Activated CD4-positive, alpha-beta T cell treated with anti-CD3 and anti-CD28 coated beads for 36 hours (primary cell): ENCODE results near the gene VAC14. TPM values are rescaled to one million over a fixed set of nuclear protein-coding genes. Genes with fewer than 3 reads are reported as not detected.

Source experiments
- ATAC-seq: fragments of 200-7000 bp; cut with Tn5 transposase; one replicate; pipeline ENCODE4 v1.10.0; 2021; ENCODE audit warnings: mild to moderate bottlenecking, moderate library complexity
- CTCF ChIA-PET: fragments of 350-600 bp; sonication (Branson Sonifier 250); formaldehyde crosslinking; loops from one replicate; lab custom pipeline; 2021; ENCODE audit warnings: antibody characterized with exemption; lab: Charles Lee
- POLR2A ChIA-PET: fragments of 350-600 bp; sonication (Branson Sonifier 250); formaldehyde crosslinking; loops from one replicate; lab custom pipeline; 2021; ENCODE audit warnings: antibody characterized with exemption, inconsistent platforms; lab: Charles Lee
- DNase-seq: peaks from one replicate; pipeline ENCODE4 v3.0.0-alpha.2; 2020
- H3K27ac Mint-ChIP-seq: one replicate; pipeline ENCODE4 v1.8.0; 2021; ENCODE audit warnings: mixed read lengths
- H3K27me3 Mint-ChIP-seq: one replicate; pipeline ENCODE4 v1.8.0; 2021; ENCODE audit warnings: mixed read lengths
- H3K36me3 Mint-ChIP-seq: one replicate; pipeline ENCODE4 v1.8.0; 2021; ENCODE audit warnings: low read depth, mixed read lengths
- H3K4me1 Mint-ChIP-seq: one replicate; pipeline ENCODE4 v1.8.0; 2021; ENCODE audit warnings: mixed read lengths
- H3K4me3 Mint-ChIP-seq: one replicate; pipeline ENCODE4 v1.8.0; 2021; ENCODE audit warnings: mild to moderate bottlenecking, moderate library complexity, mixed read lengths
- H3K9me3 Mint-ChIP-seq: one replicate; pipeline ENCODE4 v1.8.0; 2021; ENCODE audit warnings: low read depth, mixed read lengths
- intact Hi-C, 2 experiments: fragments of 100-400 bp; cut with DNase I in 1 of 2; cut with micrococcal nuclease in 1 of 2; formaldehyde crosslinking; loops; one replicate each; pipeline versions ENCODE4 v1.14.2 to v1.15.1; 2022 to 2024; cut with DNase I, micrococcal nuclease
- total RNA-seq, 2 experiments: library from RNA; stranded (reverse); gene quantifications; one replicate each; pipeline ENCODE4 v1.2.3, GENCODE V29; 2021

Gene VAC14
- total RNA-seq, 2 experiments from 2014 or later, result 24.8 to 26.2 TPM

GRCh38 chr16:70786020-70786755 is 14.8 kb downstream of the VAC14 start:
- H3K9me3 Mint-ChIP-seq, result no peaks in the 10 kb centered on the region
- H3K4me3 Mint-ChIP-seq, result no peak overlapping the region
- H3K27ac Mint-ChIP-seq, result no peak overlapping the region
- intact Hi-C loops, result no loop called here
- CTCF ChIA-PET, result interaction anchor here (1.0 kb wide), 1 partner anchor 14 kb away, joined by 4 read pairs; no protein-coding TSS in a partner anchor
- POLR2A ChIA-PET, result no interaction called here
- H3K36me3 Mint-ChIP-seq, result peaks cover 42% of the 10 kb centered on the region
- H3K4me1 Mint-ChIP-seq, result peaks cover 3% of the 10 kb centered on the region
- DNase-seq (no peak), ATAC-seq (no peak)
- H3K27me3 Mint-ChIP-seq, result no peaks in the 10 kb centered on the region

GRCh38 chr16:70784692-70785555 is 16.0 kb downstream of the VAC14 start:
- ChIA-PET POLR2A (no interaction called here), CTCF (interaction anchor here (0.6 to 1.5 kb wide), 3 partner anchors 13 to 292 kb away, joined by 3 to 8 read pairs (median 4); no protein-coding TSS in a partner anchor)
- DNase-seq, result no peak
- H3K4me3 Mint-ChIP-seq, result no peak overlapping the region
- H3K36me3 Mint-ChIP-seq, result peaks cover 54% of the 10 kb centered on the region
- H3K4me1 Mint-ChIP-seq, result no peaks in the 10 kb centered on the region
- ATAC-seq, result no peak
- intact Hi-C loops, result no loop called here
- H3K27me3 Mint-ChIP-seq, result no peaks in the 10 kb centered on the region
- no peaks in the 10 kb centered on the region for H3K9me3 Mint-ChIP-seq
- H3K27ac Mint-ChIP-seq, result no peak overlapping the region

- peaks cover 57% of the 10 kb centered on the region for H3K36me3 Mint-ChIP-seq
- no peak for ATAC-seq
- POLR2A ChIA-PET, result interaction anchor here (0.6 kb wide), 1 partner anchor 414 kb away, joined by 7 read pairs; no protein-coding TSS in a partner anchor
Observed at GRCh38 chr16:70782237-70782636, 18.7 kb downstream of the VAC14 start.

GRCh38 chr16:70781800-70782199 is 19.2 kb downstream of the VAC14 start:
- POLR2A ChIA-PET, result no interaction called here

More at GRCh38 chr16:70782237-70782636, 18.7 kb downstream of the VAC14 start:
- DNase-seq, result no peak
- H3K4me1 Mint-ChIP-seq, result no peaks in the 10 kb centered on the region
- CTCF ChIA-PET, result no interaction called here
- no peak overlapping the region for H3K4me3 Mint-ChIP-seq
- no peak overlapping the region for H3K27ac Mint-ChIP-seq
- no peaks in the 10 kb centered on the region for H3K27me3 Mint-ChIP-seq
- intact Hi-C loops, result no loop called here
- no peaks in the 10 kb centered on the region for H3K9me3 Mint-ChIP-seq

GRCh38 chr16:70780546-70780945 is 20.4 kb downstream of the VAC14 start:
- H3K27me3 Mint-ChIP-seq, result no peaks in the 10 kb centered on the region
- peaks cover 51% of the 10 kb centered on the region for H3K36me3 Mint-ChIP-seq
- CTCF ChIA-PET, result interaction anchor here (0.7 to 2.4 kb wide), 2 partner anchors 8 to 9 kb away, joined by 4 to 11 read pairs; no protein-coding TSS in a partner anchor

More at GRCh38 chr16:70781800-70782199, 19.2 kb downstream of the VAC14 start:
- Mint-ChIP-seq H3K9me3 (no peaks in the 10 kb centered on the region), H3K4me1 (no peaks in the 10 kb centered on the region), H3K4me3 (no peak overlapping the region), H3K36me3 (peaks cover 54% of the 10 kb centered on the region), H3K27me3 (no peaks in the 10 kb centered on the region), H3K27ac (no peak overlapping the region)
- ATAC-seq (no peak), DNase-seq (no peak)
- intact Hi-C loops, result no loop called here
- CTCF ChIA-PET, result no interaction called here

GRCh38 chr16:70779361-70779760 is 21.6 kb downstream of the VAC14 start:
- intact Hi-C loops, result no loop called here
- no peak for ATAC-seq
- POLR2A ChIA-PET, result no interaction called here

More at GRCh38 chr16:70780546-70780945, 20.4 kb downstream of the VAC14 start:
- no peaks in the 10 kb centered on the region for H3K9me3 Mint-ChIP-seq
- DNase-seq (no peak), ATAC-seq (no peak)
- H3K4me3 Mint-ChIP-seq, result no peak overlapping the region
- H3K27ac Mint-ChIP-seq, result no peak overlapping the region
- POLR2A ChIA-PET, result no interaction called here
- H3K4me1 Mint-ChIP-seq, result no peaks in the 10 kb centered on the region
- intact Hi-C loops, result no loop called here

GRCh38 chr16:70778901-70779309 is 22.1 kb downstream of the VAC14 start:
- Mint-ChIP-seq H3K9me3 (no peaks in the 10 kb centered on the region), H3K4me3 (no peak overlapping the region), H3K27me3 (no peaks in the 10 kb centered on the region), H3K36me3 (peaks cover 43% of the 10 kb centered on the region), H3K4me1 (no peaks in the 10 kb centered on the region), H3K27ac (no peak overlapping the region)
- ATAC-seq (no peak), DNase-seq (peak; percentile 18)
- ChIA-PET POLR2A (no interaction called here), CTCF (interaction anchor here (0.7 to 2.4 kb wide), 2 partner anchors 7 to 14 kb away, joined by 3 to 11 read pairs; no protein-coding TSS in a partner anchor)
- intact Hi-C loops, result no loop called here

More at GRCh38 chr16:70779361-70779760, 21.6 kb downstream of the VAC14 start:
- Mint-ChIP-seq H3K27ac (no peak overlapping the region), H3K4me1 (no peaks in the 10 kb centered on the region), H3K27me3 (no peaks in the 10 kb centered on the region), H3K36me3 (peaks cover 47% of the 10 kb centered on the region), H3K9me3 (no peaks in the 10 kb centered on the region), H3K4me3 (no peak overlapping the region)
- DNase-seq, result no peak
- CTCF ChIA-PET, result interaction anchor here (0.7 to 2.4 kb wide), 3 partner anchors 8 to 794 kb away, joined by 3 to 11 read pairs (median 3); no protein-coding TSS in a partner anchor

GRCh38 chr16:70777973-70778406 is 23.0 kb downstream of the VAC14 start:
- ChIA-PET POLR2A (no interaction called here), CTCF (interaction anchor here (0.7 kb wide), 1 partner anchor 99 kb away, joined by 3 read pairs; no protein-coding TSS in a partner anchor)
- Mint-ChIP-seq H3K9me3 (no peaks in the 10 kb centered on the region), H3K27ac (no peak overlapping the region), H3K27me3 (no peaks in the 10 kb centered on the region), H3K4me1 (no peaks in the 10 kb centered on the region), H3K36me3 (peaks cover 34% of the 10 kb centered on the region), H3K4me3 (no peak overlapping the region)
- intact Hi-C loops, result no loop called here
- ATAC-seq, result no peak
- DNase-seq, result no peak

- intact Hi-C loops, result no loop called here
- CTCF ChIA-PET, result no interaction called here
Observed at GRCh38 chr16:70777496-70777895, 23.5 kb downstream of the VAC14 start.

GRCh38 chr16:70775399-70775798 is 25.6 kb downstream of the VAC14 start:
- Mint-ChIP-seq H3K4me1 (no peaks in the 10 kb centered on the region), H3K9me3 (no peaks in the 10 kb centered on the region), H3K27me3 (no peaks in the 10 kb centered on the region), H3K36me3 (peaks cover 16% of the 10 kb centered on the region), H3K4me3 (no peak overlapping the region), H3K27ac (no peak overlapping the region)
- ChIA-PET POLR2A (no interaction called here), CTCF (interaction anchor here (0.5 to 1.6 kb wide), 3 partner anchors 8 to 116 kb away, joined by 3 to 8 read pairs (median 3); no protein-coding TSS in a partner anchor)
- no peak for ATAC-seq
- intact Hi-C loops, result no loop called here
- no peak for DNase-seq

More at GRCh38 chr16:70777496-70777895, 23.5 kb downstream of the VAC14 start:
- no peaks in the 10 kb centered on the region for H3K4me1 Mint-ChIP-seq
- H3K4me3 Mint-ChIP-seq, result no peak overlapping the region
- H3K27me3 Mint-ChIP-seq, result no peaks in the 10 kb centered on the region
- no peaks in the 10 kb centered on the region for H3K9me3 Mint-ChIP-seq
- no peak overlapping the region for H3K27ac Mint-ChIP-seq
- DNase-seq (no peak), ATAC-seq (no peak)
- POLR2A ChIA-PET, result no interaction called here
- H3K36me3 Mint-ChIP-seq, result peaks cover 29% of the 10 kb centered on the region

- Mint-ChIP-seq H3K4me1 (no peaks in the 10 kb centered on the region), H3K4me3 (no peak overlapping the region), H3K36me3 (peaks cover 16% of the 10 kb centered on the region), H3K9me3 (no peaks in the 10 kb centered on the region), H3K27ac (no peak overlapping the region), H3K27me3 (no peaks in the 10 kb centered on the region)
- POLR2A ChIA-PET, result no interaction called here
- intact Hi-C loops, result loop anchor here in 1 of 2 experiments (5.0 kb wide), 1 partner anchor 402 kb away; no protein-coding TSS in a partner anchor
- ATAC-seq, result no peak
- no peak for DNase-seq
- CTCF ChIA-PET, result no interaction called here
Observed at GRCh38 chr16:70774261-70774660, 26.7 kb downstream of the VAC14 start.
